Type B pancreatic cell (in vitro differentiated cells): ENCODE measurements around the gene LOC101059915.
A peak's percentile ranks its signal among the peaks of the same experiment; 100 is the strongest.
"Not testable (repeated sequence)": the region's sequence is repeated elsewhere in the genome, so short reads cannot be mapped to it uniquely, and the experiment has no call there.

Source experiments
- DNase-seq: peaks from one replicate; pipeline ENCODE4 v3.0.0; 2021; ENCODE audit warnings: mixed read lengths; ENCODE audit not compliant: unreplicated experiment; ENCODE audit errors: extremely low spot score
- H3K27ac Mint-ChIP-seq: 2 replicates; pipeline ENCODE4 v1.8.0; 2021; ENCODE audit warnings: mild to moderate bottlenecking, mixed read lengths
- H3K27me3 Mint-ChIP-seq: 2 replicates; pipeline ENCODE4 v1.8.0; 2021; ENCODE audit warnings: mixed read lengths
- H3K36me3 Mint-ChIP-seq: 2 replicates; pipeline ENCODE4 v1.8.0; 2021; ENCODE audit warnings: mixed read lengths
- H3K4me1 Mint-ChIP-seq: one replicate; pipeline ENCODE4 v1.8.0; 2021; ENCODE audit warnings: mixed read lengths; ENCODE audit not compliant: unreplicated experiment
- H3K4me3 Mint-ChIP-seq: 2 replicates; pipeline ENCODE4 v1.8.0; 2021; ENCODE audit warnings: mild to moderate bottlenecking, mixed read lengths
- H3K9me3 Mint-ChIP-seq: 2 replicates; pipeline ENCODE4 v1.8.0; 2021; ENCODE audit warnings: mixed read lengths
- CTCF ChIP-seq: fragments of 200-600 bp; sonication (generic); conservative IDR thresholded peaks from 2 replicates; pipeline ENCODE4 v1.5.0; 2021; ENCODE audit warnings: antibody characterized with exemption, mild to moderate bottlenecking

LOC101059915 gene

GRCh38 chrX:71640002-71640401, 27.3 kb upstream of the LOC101059915 start:
- Mint-ChIP-seq H3K4me3 (no peak overlapping the region), H3K27me3 (no peaks in the 10 kb centered on the region)
- DNase-seq: no peak

GRCh38 chrX:71644406-71644805, 22.9 kb upstream of the LOC101059915 start:
- not testable (repeated sequence) for H3K9me3 Mint-ChIP-seq, H3K27ac Mint-ChIP-seq, H3K36me3 Mint-ChIP-seq, DNase-seq, H3K27me3 Mint-ChIP-seq, H3K4me3 Mint-ChIP-seq, H3K4me1 Mint-ChIP-seq

More at GRCh38 chrX:71640002-71640401, 27.3 kb upstream of the LOC101059915 start:
- no peak overlapping the region for H3K27ac Mint-ChIP-seq
- no peak for TF ChIP-seq CTCF
- H3K36me3 Mint-ChIP-seq: no peaks in the 10 kb centered on the region
- no peaks in the 10 kb centered on the region for H3K4me1 Mint-ChIP-seq
- no peaks in the 10 kb centered on the region for H3K9me3 Mint-ChIP-seq

- Mint-ChIP-seq H3K4me1 (no peaks in the 10 kb centered on the region), H3K36me3 (no peaks in the 10 kb centered on the region), H3K27me3 (no peaks in the 10 kb centered on the region), H3K27ac (no peak overlapping the region), H3K9me3 (no peaks in the 10 kb centered on the region), H3K4me3 (no peak overlapping the region)
- no peak for TF ChIP-seq CTCF
- DNase-seq: no peak
These were observed 16.9 kb upstream of the LOC101059915 start for GRCh38 chrX:71650333-71650969.

GRCh38 chrX:71652405-71652804, 14.9 kb upstream of the LOC101059915 start:
- H3K9me3 Mint-ChIP-seq: no peaks in the 10 kb centered on the region
- H3K27ac Mint-ChIP-seq: no peak overlapping the region
- no peak overlapping the region for H3K4me3 Mint-ChIP-seq
- no peaks in the 10 kb centered on the region for H3K27me3 Mint-ChIP-seq
- no peaks in the 10 kb centered on the region for H3K36me3 Mint-ChIP-seq
- TF ChIP-seq CTCF: peak; percentile 77
- no peaks in the 10 kb centered on the region for H3K4me1 Mint-ChIP-seq
- DNase-seq: no peak

- Mint-ChIP-seq H3K36me3 (no peaks in the 10 kb centered on the region), H3K4me1 (no peaks in the 10 kb centered on the region), H3K9me3 (no peaks in the 10 kb centered on the region), H3K4me3 (no peak overlapping the region), H3K27ac (no peak overlapping the region), H3K27me3 (no peaks in the 10 kb centered on the region)
- no peak for DNase-seq
- TF ChIP-seq CTCF: no peak
These were observed 14.0 kb upstream of the LOC101059915 start for GRCh38 chrX:71653344-71653743.

GRCh38 chrX:71657267-71657666, 10.1 kb upstream of the LOC101059915 start:
- Mint-ChIP-seq H3K36me3 (no peaks in the 10 kb centered on the region), H3K4me1 (no peaks in the 10 kb centered on the region), H3K9me3 (no peaks in the 10 kb centered on the region), H3K4me3 (no peak overlapping the region), H3K27ac (no peak overlapping the region), H3K27me3 (no peaks in the 10 kb centered on the region)
- no peak for TF ChIP-seq CTCF
- DNase-seq: no peak
